ENCODE data around the gene TRPC4AP.
"Not testable (repeated sequence)": the region's sequence is repeated elsewhere in the genome, so short reads cannot be mapped to it uniquely, and the experiment has no call there.

Gene TRPC4AP

GRCh38 chr20:35059612-35060011 is 33.0 kb downstream of the TRPC4AP start:
- DNase-seq (ENCODE audit: low read depth) = no peak
- TF ChIP-seq CTCF (IDR thresholded peaks at IDR 0.05; ENCODE audit: control insufficient read depth, insufficient read depth, low read depth, low read length, missing control alignments) = no peak
- H3K4me3 ChIP-seq (ENCODE audit: control insufficient read depth, low read depth, low read length) = no peak overlapping the region

- H3K4me3 ChIP-seq (ENCODE audit: control insufficient read depth, low read depth, low read length) = no peak overlapping the region
- no peak for DNase-seq (ENCODE audit: low read depth)
- no peak for TF ChIP-seq CTCF (IDR thresholded peaks at IDR 0.05; ENCODE audit: control insufficient read depth, insufficient read depth, low read depth, low read length, missing control alignments)
These were observed 33.5 kb downstream of the TRPC4AP start for GRCh38 chr20:35059110-35059509.

- peak; percentile 14 for DNase-seq (ENCODE audit: low read depth)
- TF ChIP-seq CTCF (IDR thresholded peaks at IDR 0.05; ENCODE audit: control insufficient read depth, insufficient read depth, low read depth, low read length, missing control alignments) = no peak
- H3K4me3 ChIP-seq (ENCODE audit: control insufficient read depth, low read depth, low read length) = no peak overlapping the region
These were observed 36.9 kb downstream of the TRPC4AP start for GRCh38 chr20:35055445-35056276.

- no peak for DNase-seq (ENCODE audit: low read depth)
- TF ChIP-seq CTCF (IDR thresholded peaks at IDR 0.05; ENCODE audit: control insufficient read depth, insufficient read depth, low read depth, low read length, missing control alignments) = no peak
- no peak overlapping the region for H3K4me3 ChIP-seq (ENCODE audit: control insufficient read depth, low read depth, low read length)
These were observed 37.8 kb downstream of the TRPC4AP start for GRCh38 chr20:35054814-35055213.

DNA sequence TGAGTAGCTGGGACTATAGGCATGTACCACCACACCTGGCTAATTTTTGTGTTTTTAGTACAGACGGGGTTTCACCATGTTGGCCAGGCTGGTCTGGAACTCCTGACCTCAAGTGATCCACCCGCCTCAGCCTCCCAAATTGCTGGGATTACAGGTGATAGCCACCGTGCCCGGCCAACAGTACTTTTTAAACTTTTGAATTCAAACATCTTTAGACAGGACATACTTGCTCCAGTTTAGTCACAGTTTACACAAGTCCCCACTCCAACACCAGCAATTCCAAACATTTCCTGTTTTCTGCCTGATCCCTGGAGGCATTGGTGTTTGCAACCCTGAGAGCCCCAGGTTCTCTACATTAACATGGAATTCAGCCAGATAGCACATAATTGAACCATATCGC is 40.0 kb downstream of the TRPC4AP start:
- not testable (repeated sequence) for H3K4me3 ChIP-seq (ENCODE audit: control insufficient read depth, low read depth, low read length); DNase-seq (ENCODE audit: low read depth)

DNA sequence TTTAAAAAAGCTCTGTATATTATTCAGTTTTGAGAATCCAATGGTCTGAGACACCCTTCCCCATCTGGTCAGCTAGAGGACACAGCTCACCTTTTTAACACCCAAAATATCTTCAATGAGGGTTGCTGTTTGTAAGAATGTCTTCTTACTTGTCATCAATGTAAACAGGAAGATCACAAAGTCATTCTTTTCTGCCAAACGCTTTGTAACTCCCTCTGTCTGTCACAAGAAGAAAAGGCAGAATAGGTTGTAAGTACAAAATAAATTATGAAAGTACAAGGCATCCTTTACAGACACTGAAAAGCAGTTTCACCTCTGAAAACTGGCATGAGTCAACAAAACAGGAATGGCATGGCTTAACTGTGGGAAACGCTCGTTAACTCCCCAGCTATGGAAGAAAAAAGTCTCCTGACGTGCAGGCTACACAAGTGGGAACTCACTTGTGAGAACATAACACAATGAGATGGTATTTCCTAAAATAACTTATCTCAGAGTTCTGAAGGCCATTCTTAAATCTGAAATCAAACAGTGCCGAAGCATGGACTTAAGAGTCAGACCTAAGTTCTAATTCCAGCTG is 42.7 kb downstream of the TRPC4AP start:
- H3K4me3 ChIP-seq (ENCODE audit: control insufficient read depth, low read depth, low read length) = no peak overlapping the region
- DNase-seq (ENCODE audit: low read depth) = no peak
- TF ChIP-seq CTCF (IDR thresholded peaks at IDR 0.05; ENCODE audit: control insufficient read depth, insufficient read depth, low read depth, low read length, missing control alignments) = no peak

DNA sequence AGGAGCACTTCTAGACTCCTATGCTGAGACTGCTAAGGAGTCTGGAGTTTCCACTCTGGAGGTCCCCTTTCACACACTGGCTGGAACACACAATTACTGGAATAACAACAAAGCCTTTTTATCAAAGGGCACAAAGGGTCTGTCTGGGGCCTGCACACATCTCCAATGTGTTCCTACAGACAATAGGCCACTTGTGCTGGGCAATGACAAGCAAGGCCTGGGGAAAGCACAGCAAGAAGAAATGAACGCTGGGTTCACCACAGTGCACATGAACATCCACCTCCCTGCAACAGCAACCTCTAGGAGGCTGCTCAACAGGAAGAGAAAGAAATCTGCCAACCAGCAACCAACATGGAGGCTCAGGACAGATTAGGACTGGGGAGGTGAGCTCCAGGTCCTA is 43.9 kb downstream of the TRPC4AP start:
- H3K4me3 ChIP-seq (ENCODE audit: control insufficient read depth, low read depth, low read length) = no peak overlapping the region
- no peak for DNase-seq (ENCODE audit: low read depth)
- TF ChIP-seq CTCF (IDR thresholded peaks at IDR 0.05; ENCODE audit: control insufficient read depth, insufficient read depth, low read depth, low read length, missing control alignments) = no peak
